Right lobe of liver (tissue), 6 donors: Measurements from ENCODE around the gene PCYOX1L. TPM values are rescaled to one million over a fixed set of nuclear protein-coding genes. Genes with fewer than 3 reads are reported as not detected.

Experiments used
- ATAC-seq, 4 donors: fragments of 200-7000 bp; cut with Tn5 transposase; one replicate each; pipeline ENCODE4 v1.9.1; 2020; ENCODE audit warnings: mild to moderate bottlenecking in 4 of 4, moderate library complexity in 4 of 4
- DNase-seq, 3 donors: peaks; one replicate each; pipeline ENCODE4 v3.0.0-alpha.2; 2020
- H3K27ac ChIP-seq, 3 donors: fragments of 200-600 bp; one replicate each; pipeline ENCODE4 v1.8.0; 2022
- H3K27me3 ChIP-seq, 2 donors: fragments of 200-600 bp; one replicate each; pipeline ENCODE4 v1.8.0; 2022
- H3K36me3 ChIP-seq, 4 donors: fragments of 200-600 bp; sonication (generic) in 1 of 4; one replicate each; pipeline versions ENCODE4 v1.5.1 to v1.8.0; 2017 to 2022; ENCODE audit warnings: control low read depth in 1 of 4
- H3K4me1 ChIP-seq, 4 donors: fragments of 200-600 bp; sonication (generic) in 1 of 4; one replicate each; pipeline versions ENCODE4 v1.5.1 to v1.8.0; 2017 to 2022; ENCODE audit warnings: control low read depth in 1 of 4
- H3K4me3 ChIP-seq, 3 donors: fragments of 200-600 bp; one replicate each; pipeline ENCODE4 v1.8.0; 2022
- H3K9me3 ChIP-seq, 4 donors: fragments of 200-600 bp; sonication (generic) in 1 of 4; one replicate each; pipeline versions ENCODE4 v1.5.1 to v1.8.0; 2017 to 2022; ENCODE audit warnings: control low read depth in 1 of 4
- CTCF ChIP-seq, 4 donors: fragments of 200-600 bp in 3 of 4; fragments of 450-650 bp in 1 of 4; IDR thresholded peaks; one replicate each; pipeline versions ENCODE4 v1.5.1 to v1.8.0; 2016 to 2022; ENCODE audit warnings: antibody characterized with exemption in 4 of 4, mild to moderate bottlenecking in 2 of 4
- POLR2A ChIP-seq: fragments of 450-650 bp; IDR thresholded peaks from one replicate; pipeline ENCODE4 v1.6.1; 2017; ENCODE audit warnings: antibody characterized with exemption, mild to moderate bottlenecking
- WGBS: methylation state at CpG from one replicate; pipeline ENCODE4 v1.1.6; 2018; ENCODE audit warnings: low coverage, low lambda C conversion rate; ENCODE audit not compliant: insufficient coverage; ENCODE audit errors: missing lambda C conversion rate; 5-methylcytosine and 5-hydroxymethylcytosine counted together
- intact Hi-C, 2 donors: fragments of 100-400 bp; cut with DNase I; formaldehyde crosslinking; loops; one replicate each; pipeline versions ENCODE4 v1.11.2 to v1.14.1; 2022
- total RNA-seq, 6 experiments: library from RNA; depleted of rRNA in 2 of 6; stranded (reverse); fragments of >200 nt in 2 of 6; fragmentation: NEBNext Ultra II Directional in 3 of 6; extraction: Animal tissue kit (Norgen Biotek cat#: 25700) in 3 of 6; gene quantifications; one replicate each; pipeline versions ENCODE4 v1.1.0 to v1.2.4, GENCODE V29; 2016 to 2023
- donor health status: DM: no; HTN: yes; CAD: no.
- donor health status: DM: no; HTN: no; CAD: no.
- donor health status: DM: no; HTN: no; CAD: no.
- donor health status: DM: no; HTN: yes; CAD: no.
- donor health status: DM: no; HTN: yes; CAD: no.

The PCYOX1L gene
- total RNA-seq, 6 experiments from 2014 or later: 0.29 to 1.2 (median 0.62) TPM

- no peaks in the 10 kb centered on the region for H3K9me3 ChIP-seq
- no peak overlapping the region for H3K4me3 ChIP-seq
- no peak for ATAC-seq
- H3K27ac ChIP-seq: no peak overlapping the region
- no peaks in the 10 kb centered on the region for H3K36me3 ChIP-seq
- peaks cover 0 to 8% (median 0%) of the 10 kb centered on the region in 4 donors for H3K4me1 ChIP-seq
- no peaks in the 10 kb centered on the region for H3K27me3 ChIP-seq
- WGBS: 75% methylated on average over 3 of the region's 3 CpGs
- no peak for DNase-seq
- intact Hi-C loops: no loop called here
- TF ChIP-seq CTCF (IDR thresholded peaks at IDR 0.05) (no peak), POLR2A (no peak)
Measured at GRCh38 chr5:149326611-149327010, 31.2 kb upstream of the PCYOX1L start.

GRCh38 chr5:149328177-149328576 is 29.7 kb upstream of the PCYOX1L start:
- TF ChIP-seq CTCF (IDR thresholded peaks at IDR 0.05) (no peak), POLR2A (no peak)
- Histone ChIP-seq H3K27ac (no peak overlapping the region), H3K4me3 (no peak overlapping the region), H3K36me3 (no peaks in the 10 kb centered on the region), H3K27me3 (no peaks in the 10 kb centered on the region), H3K4me1 (peaks cover 0 to 6% (median 0%) of the 10 kb centered on the region in 4 donors), H3K9me3 (no peaks in the 10 kb centered on the region)
- intact Hi-C loops: no loop called here
- WGBS: 83% methylated on average over 5 of the region's 5 CpGs
- no peak for DNase-seq
- no peak for ATAC-seq

- no peak overlapping the region for H3K27ac ChIP-seq
- intact Hi-C loops: no loop called here
- H3K9me3 ChIP-seq: no peaks in the 10 kb centered on the region
- H3K27me3 ChIP-seq: no peaks in the 10 kb centered on the region
- H3K4me3 ChIP-seq: no peak overlapping the region
- 56% methylated on average over 2 of the region's 2 CpGs for WGBS
- no peaks in the 10 kb centered on the region for H3K36me3 ChIP-seq
- ATAC-seq (no peak), DNase-seq (no peak)
- H3K4me1 ChIP-seq: no peaks in the 10 kb centered on the region
- TF ChIP-seq POLR2A (no peak), CTCF (IDR thresholded peaks at IDR 0.05) (no peak)
Measured at GRCh38 chr5:149333711-149334443, 24.0 kb upstream of the PCYOX1L start.

- H3K9me3 ChIP-seq: no peaks in the 10 kb centered on the region
- intact Hi-C loops: no loop called here
- no peak overlapping the region for H3K4me3 ChIP-seq
- H3K36me3 ChIP-seq: peaks cover 0 to 4% (median 0%) of the 10 kb centered on the region in 4 donors
- WGBS: 100% methylated on average over 4 of the region's 4 CpGs
- H3K4me1 ChIP-seq: no peaks in the 10 kb centered on the region
- H3K27ac ChIP-seq: no peak overlapping the region
- DNase-seq: no peak
- H3K27me3 ChIP-seq: no peaks in the 10 kb centered on the region
- TF ChIP-seq CTCF (IDR thresholded peaks at IDR 0.05) (no peak), POLR2A (no peak)
- ATAC-seq: no peak
Measured at GRCh38 chr5:149337736-149338135, 20.1 kb upstream of the PCYOX1L start.
